ENCODE data around the gene PPP2R3A.

GRCh38 chr3:136114421-136114820, 148.9 kb downstream of the PPP2R3A start:
- TF ChIP-seq CTCF (conservative IDR thresholded peaks at IDR 0.05; ENCODE audit: low read depth, low read length): no peak
- no peak for TF ChIP-seq EZH2 (IDR thresholded peaks at IDR 0.05; ENCODE audit: borderline replicate concordance, low read depth, low read length, poor library complexity, severe bottlenecking)

All from A673 (cell line).